ENCODE measurements around the gene NFATC3. TPM values are rescaled to one million over a fixed set of nuclear protein-coding genes. Genes with fewer than 3 reads are reported as not detected.
A peak's percentile ranks its signal among the peaks of the same experiment; 100 is the strongest.

NFATC3 gene
- total and polyA plus RNA-seq, 2 donors from 2014 or later = 15.0 to 37.7 TPM

DNA sequence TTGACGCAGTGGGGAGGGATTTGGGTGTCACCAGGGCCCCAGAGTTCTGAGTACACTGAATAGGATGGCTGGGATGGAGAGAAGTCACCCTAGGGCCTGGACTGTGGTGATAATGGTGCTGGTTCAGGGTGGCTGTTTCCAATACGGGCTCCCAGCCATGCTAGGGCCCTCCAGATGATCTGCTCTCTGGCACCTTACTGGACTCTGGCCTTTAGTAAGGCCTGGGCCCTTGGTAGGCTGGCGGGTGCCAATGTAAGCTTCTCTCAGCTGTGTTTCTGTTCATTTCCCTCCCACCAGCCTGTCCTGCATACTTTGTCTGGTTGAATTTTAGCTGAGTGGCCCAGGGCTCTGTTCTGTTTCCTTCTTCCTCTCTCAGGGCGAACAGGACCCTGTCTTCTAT is 162.8 kb downstream of the NFATC3 start:
- Histone ChIP-seq H3K4me3 (ENCODE audit: low read length in 3 of 3) (peak overlapping the region in 1 of 3 donors; percentile 99), H3K36me3 (ENCODE audit: control insufficient read depth in 2 of 3, insufficient read depth in 3 of 3, low read length in 3 of 3) (peaks cover 0 to 7% (median 3%) of the 10 kb centered on the region in 3 donors), H3K9ac (ENCODE audit: low read length in 3 of 3) (peak overlapping the region in 1 of 3 donors; percentile 74), H3K27me3 (ENCODE audit: control insufficient read depth, insufficient read depth, low read length) (no peaks in the 10 kb centered on the region), H3K4me1 (ENCODE audit: control insufficient read depth in 2 of 3, insufficient read depth in 2 of 3, low read depth in 1 of 3, low read length in 3 of 3) (peaks cover 0 to 50% (median 34%) of the 10 kb centered on the region in 3 donors), H3K9me3 (ENCODE audit: control insufficient read depth in 2 of 3, insufficient read depth in 1 of 3, low read length in 3 of 3) (no peaks in the 10 kb centered on the region), H3K27ac (ENCODE audit: low read depth in 2 of 2, low read length in 2 of 2) (peak overlapping the region; percentile 56 to 67)
- DNase-seq (peak in 1 of 5 donors; percentile 26), FAIRE-seq (no peak)
- intact Hi-C loops (cut with DNase I) = no loop called here
- TF ChIP-seq, protein P1, sequence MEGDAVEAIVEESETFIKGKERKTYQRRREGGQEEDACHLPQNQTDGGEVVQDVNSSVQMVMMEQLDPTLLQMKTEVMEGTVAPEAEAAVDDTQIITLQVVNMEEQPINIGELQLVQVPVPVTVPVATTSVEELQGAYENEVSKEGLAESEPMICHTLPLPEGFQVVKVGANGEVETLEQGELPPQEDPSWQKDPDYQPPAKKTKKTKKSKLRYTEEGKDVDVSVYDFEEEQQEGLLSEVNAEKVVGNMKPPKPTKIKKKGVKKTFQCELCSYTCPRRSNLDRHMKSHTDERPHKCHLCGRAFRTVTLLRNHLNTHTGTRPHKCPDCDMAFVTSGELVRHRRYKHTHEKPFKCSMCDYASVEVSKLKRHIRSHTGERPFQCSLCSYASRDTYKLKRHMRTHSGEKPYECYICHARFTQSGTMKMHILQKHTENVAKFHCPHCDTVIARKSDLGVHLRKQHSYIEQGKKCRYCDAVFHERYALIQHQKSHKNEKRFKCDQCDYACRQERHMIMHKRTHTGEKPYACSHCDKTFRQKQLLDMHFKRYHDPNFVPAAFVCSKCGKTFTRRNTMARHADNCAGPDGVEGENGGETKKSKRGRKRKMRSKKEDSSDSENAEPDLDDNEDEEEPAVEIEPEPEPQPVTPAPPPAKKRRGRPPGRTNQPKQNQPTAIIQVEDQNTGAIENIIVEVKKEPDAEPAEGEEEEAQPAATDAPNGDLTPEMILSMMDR (IDR thresholded peaks at IDR 0.05; ENCODE audit: borderline replicate concordance, extremely low read depth, insufficient read depth) = no peak

DNA sequence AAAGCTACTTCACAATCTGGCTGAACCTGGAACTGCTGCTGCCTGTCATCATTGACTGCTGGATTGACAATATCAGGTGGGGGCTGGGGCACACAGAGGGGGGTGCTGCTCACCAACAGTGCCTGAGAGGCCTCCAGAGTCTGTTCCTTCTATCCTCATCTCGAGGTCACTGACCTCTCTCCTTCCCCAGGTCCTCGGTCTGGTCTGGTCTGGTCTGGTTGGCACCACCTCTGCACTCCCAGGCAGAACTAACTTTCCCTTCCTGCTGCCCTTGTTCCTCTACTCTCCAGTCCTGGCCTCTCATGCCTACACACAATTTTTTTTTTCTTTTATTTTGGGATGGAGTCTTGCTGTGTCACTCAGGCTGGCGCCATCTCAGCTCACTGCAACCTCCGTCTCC is 164.2 kb downstream of the NFATC3 start:
- Histone ChIP-seq H3K4me3 (ENCODE audit: low read length in 3 of 3) (no peak overlapping the region), H3K9me3 (ENCODE audit: control insufficient read depth in 2 of 3, insufficient read depth in 1 of 3, low read length in 3 of 3) (no peaks in the 10 kb centered on the region), H3K9ac (ENCODE audit: low read length in 3 of 3) (no peak overlapping the region), H3K36me3 (ENCODE audit: control insufficient read depth in 2 of 3, insufficient read depth in 3 of 3, low read length in 3 of 3) (peaks cover 0 to 11% (median 10%) of the 10 kb centered on the region in 3 donors), H3K27me3 (ENCODE audit: control insufficient read depth, insufficient read depth, low read length) (no peaks in the 10 kb centered on the region), H3K4me1 (ENCODE audit: control insufficient read depth in 2 of 3, insufficient read depth in 2 of 3, low read depth in 1 of 3, low read length in 3 of 3) (peaks cover 0 to 51% (median 36%) of the 10 kb centered on the region in 3 donors), H3K27ac (ENCODE audit: low read depth in 2 of 2, low read length in 2 of 2) (peak overlapping the region in 1 of 2 donors; percentile 71)
- FAIRE-seq (no peak), DNase-seq (peak in 1 of 5 donors; percentile 64)
- TF ChIP-seq, protein P1 (IDR thresholded peaks at IDR 0.05; ENCODE audit: borderline replicate concordance, extremely low read depth, insufficient read depth) = no peak
- intact Hi-C loops (cut with DNase I) = no loop called here

DNA sequence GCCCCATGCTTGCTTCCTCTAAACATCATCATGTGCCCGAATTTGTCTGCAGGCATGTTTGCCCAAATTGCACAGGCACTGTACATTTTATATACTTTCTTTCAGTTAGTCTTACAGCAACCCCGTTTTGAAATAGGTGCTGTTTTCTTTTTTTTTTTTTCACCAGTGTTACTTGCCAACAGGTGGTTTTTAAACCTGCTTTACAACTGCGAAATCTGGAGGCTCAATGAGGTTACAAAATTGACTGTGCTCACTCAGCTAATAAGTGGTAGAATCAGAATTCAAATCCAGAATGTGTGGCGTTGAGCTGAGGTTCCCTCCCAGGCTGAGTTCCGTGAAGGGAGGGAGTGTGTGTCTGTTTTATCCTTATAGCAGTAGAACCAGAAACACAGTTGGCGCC is 165.8 kb downstream of the NFATC3 start:
- H3K9me3 ChIP-seq (ENCODE audit: control insufficient read depth in 2 of 3, insufficient read depth in 1 of 3, low read length in 3 of 3) = no peaks in the 10 kb centered on the region
- H3K9ac ChIP-seq (ENCODE audit: low read length in 3 of 3) = no peak overlapping the region
- intact Hi-C loops (cut with DNase I) = no loop called here
- H3K27me3 ChIP-seq (ENCODE audit: control insufficient read depth, insufficient read depth, low read length) = no peaks in the 10 kb centered on the region
- no peak overlapping the region for H3K4me3 ChIP-seq (ENCODE audit: low read length in 3 of 3)
- H3K27ac ChIP-seq (ENCODE audit: low read depth in 2 of 2, low read length in 2 of 2) = no peak overlapping the region
- FAIRE-seq (no peak), DNase-seq (no peak)
- H3K4me1 ChIP-seq (ENCODE audit: control insufficient read depth in 2 of 3, insufficient read depth in 2 of 3, low read depth in 1 of 3, low read length in 3 of 3) = peaks cover 0 to 44% (median 36%) of the 10 kb centered on the region in 3 donors
- H3K36me3 ChIP-seq (ENCODE audit: control insufficient read depth in 2 of 3, insufficient read depth in 3 of 3, low read length in 3 of 3) = peaks cover 0 to 22% (median 19%) of the 10 kb centered on the region in 3 donors
- TF ChIP-seq, protein P1 (IDR thresholded peaks at IDR 0.05; ENCODE audit: borderline replicate concordance, extremely low read depth, insufficient read depth) = no peak

DNA sequence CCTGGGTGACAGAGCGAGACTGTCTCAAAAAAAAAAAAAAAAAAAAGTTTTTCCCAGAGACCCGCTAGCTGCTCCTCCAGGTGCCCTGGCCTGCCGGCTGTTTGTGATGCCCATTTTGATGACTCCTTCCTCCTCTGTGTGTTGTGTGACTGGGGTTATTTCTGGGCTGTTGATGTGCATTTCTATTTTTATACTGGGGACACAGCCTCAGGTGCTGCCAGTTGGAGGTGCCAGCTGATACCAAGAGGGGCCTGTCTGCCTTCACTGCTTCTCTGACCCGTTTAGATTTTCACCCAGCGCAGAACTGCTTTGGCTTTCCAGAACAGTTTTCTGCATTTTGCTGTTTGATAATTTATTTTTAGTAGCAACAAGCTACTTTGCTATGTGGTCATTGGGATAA is 166.7 kb downstream of the NFATC3 start:
- FAIRE-seq (no peak), DNase-seq (no peak)
- TF ChIP-seq, protein P1 (IDR thresholded peaks at IDR 0.05; ENCODE audit: borderline replicate concordance, extremely low read depth, insufficient read depth) = no peak
- intact Hi-C loops (cut with DNase I) = no loop called here
- no peak overlapping the region for H3K4me3 ChIP-seq (ENCODE audit: low read length in 3 of 3)
- no peaks in the 10 kb centered on the region for H3K9me3 ChIP-seq (ENCODE audit: control insufficient read depth in 2 of 3, insufficient read depth in 1 of 3, low read length in 3 of 3)
- H3K27me3 ChIP-seq (ENCODE audit: control insufficient read depth, insufficient read depth, low read length) = no peaks in the 10 kb centered on the region
- peaks cover 0 to 22% (median 19%) of the 10 kb centered on the region in 3 donors for H3K36me3 ChIP-seq (ENCODE audit: control insufficient read depth in 2 of 3, insufficient read depth in 3 of 3, low read length in 3 of 3)
- H3K9ac ChIP-seq (ENCODE audit: low read length in 3 of 3) = no peak overlapping the region
- peaks cover 0 to 35% (median 27%) of the 10 kb centered on the region in 3 donors for H3K4me1 ChIP-seq (ENCODE audit: control insufficient read depth in 2 of 3, insufficient read depth in 2 of 3, low read depth in 1 of 3, low read length in 3 of 3)
- peak overlapping the region; percentile 38 to 73 for H3K27ac ChIP-seq (ENCODE audit: low read depth in 2 of 2, low read length in 2 of 2)

Data from kidney (tissue), 14 donors.